Panc1 (cell line): ENCODE measurements around the gene SERHL2.

Experiments used
- CTCF ChIP-seq: fragments of 450-650 bp; IDR thresholded peaks from 2 replicates; pipeline ENCODE4 v1.5.1; 2017; ENCODE audit warnings: mild to moderate bottlenecking
- POLR2AphosphoS5 ChIP-seq: IDR thresholded peaks from 2 replicates; pipeline ENCODE4 v1.6.1; 2012; ENCODE audit warnings: mild to moderate bottlenecking, low read depth, low read length, moderate library complexity
- TCF7L2 ChIP-seq: IDR thresholded peaks from 2 replicates; pipeline ENCODE4 v1.6.1; 2011; ENCODE audit warnings: mild to moderate bottlenecking, low read depth, low read length, inconsistent platforms

- no peak for TF ChIP-seq CTCF
- no peak for TF ChIP-seq TCF7L2
- no peak for TF ChIP-seq POLR2AphosphoS5
Measured at GRCh38 chr22:42564699-42565098, 10.9 kb downstream of the SERHL2 start.
